K562 (cell line): ENCODE results near the gene SIGLEC11. TPM values are rescaled to one million over a fixed set of nuclear protein-coding genes. Genes with fewer than 3 reads are reported as not detected.
A peak's percentile ranks its signal among the peaks of the same experiment; 100 is the strongest.

Source experiments
- BRF1 ChIP-seq: IDR thresholded peaks from 3 replicates; pipeline ENCODE4 v1.6.1; 2011; ENCODE audit warnings: borderline replicate concordance, mild to moderate bottlenecking; ENCODE audit not compliant: insufficient read length; ENCODE audit errors: extremely low read depth
- CBFA2T2 ChIP-seq: fragments of 450-650 bp; conservative IDR thresholded peaks from 2 replicates; pipeline ENCODE4 v1.6.1; 2017; ENCODE audit warnings: mild to moderate bottlenecking
- CBFB ChIP-seq: sonication (generic); formaldehyde crosslinking; IDR thresholded peaks from 2 replicates; pipeline ENCODE4 v1.4.0; 2020; ENCODE audit warnings: mild to moderate bottlenecking, missing genetic modification reagents
- CUX1 ChIP-seq: fragments of 200-800 bp; sonication (Bioruptor generic); IDR thresholded peaks from 2 replicates; pipeline ENCODE4 v1.6.1; 2016; ENCODE audit warnings: missing genetic modification characterization, missing compliant biosample characterization
- ELK1 ChIP-seq: sonication (generic); formaldehyde crosslinking; IDR thresholded peaks from 2 replicates; pipeline ENCODE4 v1.8.1; 2022; ENCODE audit warnings: missing genetic modification reagents
- FOXA3 ChIP-seq, 2 experiments: fragments of 450-650 bp in 1 of 2; sonication (generic) in 1 of 2; formaldehyde crosslinking; IDR thresholded peaks in 1 of 2; conservative IDR thresholded peaks in 1 of 2; 2 replicates each; pipeline versions ENCODE4 v1.4.0 to v1.8.0; 2020 to 2022; ENCODE audit warnings: mild to moderate bottlenecking in 2 of 2, missing genetic modification reagents in 1 of 2
- FOXJ2 ChIP-seq: fragments of 200-800 bp; sonication (Bioruptor generic); IDR thresholded peaks from 2 replicates; pipeline ENCODE4 v1.6.1; 2016; ENCODE audit warnings: missing genetic modification characterization, missing compliant biosample characterization
- NCOA6 ChIP-seq: fragments of 450-650 bp; IDR thresholded peaks from 2 replicates; pipeline ENCODE4 v1.6.1; 2017; ENCODE audit warnings: mild to moderate bottlenecking
- REST ChIP-seq, 2 experiments: fragments of 450-650 bp; formaldehyde crosslinking in 1 of 2; IDR thresholded peaks; 2 replicates each; pipeline versions ENCODE4 v1.4.0 to v1.6.1; 2014 to 2020; ENCODE audit warnings: mild to moderate bottlenecking in 2 of 2, borderline replicate concordance in 1 of 2, low read depth in 1 of 2
- SOX6 ChIP-seq: fragments of 450-650 bp; IDR thresholded peaks from 2 replicates; pipeline ENCODE4 v1.6.1; 2014; ENCODE audit warnings: mild to moderate bottlenecking
- TCFL5 ChIP-seq: fragments of 250-450 bp; sonication (Bioruptor Pico); conservative IDR thresholded peaks from 2 replicates; pipeline ENCODE4 v1.6.1; 2021; ENCODE audit warnings: mild to moderate bottlenecking, moderate library complexity, matching md5 sums
- TRIM28 ChIP-seq: fragments of 450-650 bp; IDR thresholded peaks from 2 replicates; pipeline ENCODE4 v1.6.1; 2017
- ZBED1 ChIP-seq: IDR thresholded peaks from 2 replicates; pipeline ENCODE4 v1.6.1; 2014
- polyA plus RNA-seq, 8 experiments: library from polyadenylated mRNA; depleted of rRNA in 4 of 8; stranded (reverse) in 5 of 8; unstranded in 3 of 8; fragments of >200 nt; fragmentation: Nextera tagmentation in 2 of 8; fragmentation: Illumina TruSeq in 1 of 8; extraction: Ambion mirVana in 2 of 8; extraction: Trizol in 1 of 8; gene quantifications; 2 replicates each; pipeline versions ENCODE4 v1.2.1 to v1.2.3, GENCODE V29; 2011 to 2014; ENCODE audit warnings: inconsistent platforms in 1 of 8, missing spikeins in 1 of 8
- total RNA-seq, 7 experiments: library from RNA; depleted of rRNA in 6 of 7; stranded (reverse); fragments of >200 nt in 6 of 7; fragmentation: Illumina TruSeq in 2 of 7; extraction: Trizol in 2 of 7; gene quantifications; 2 replicates each; pipeline versions ENCODE4 v1.2.1 to v1.2.3, GENCODE V29; 2011 to 2021; ENCODE audit warnings: low replicate concordance in 1 of 7

The SIGLEC11 gene
- total and polyA plus RNA-seq, 9 of the 15 experiments (the other 6 are each of a cell fraction or from before 2014, with no cell fraction given): not detected

- TF ChIP-seq ZBED1 (no peak), TRIM28 (no peak), FOXJ2 (peak; percentile 63; the same call in 1 of the 2 replicates), ELK1 (CRISPR knock-in tag) (no peak), SOX6 (no peak; the same call in 1 of the 2 replicates), CBFB (no peak), CBFA2T2 (no peak), CUX1 (no peak), FOXA3 (CRISPR knock-in tag; conservative IDR thresholded peaks at IDR 0.05 in 1 of 2, IDR thresholded peaks at IDR 0.05 in 1 of 2) (no peak), BRF1 (no peak), NCOA6 (no peak), REST (IDR thresholded peaks at IDR 0.05; ENCODE audit: borderline replicate concordance) (no peak), REST (CRISPR knock-in tag; IDR thresholded peaks at IDR 0.05; ENCODE audit: low read depth) (peak; percentile 56), TCFL5 (CRISPR knock-in tag) (peak; percentile 59; the same call in 1 of the 2 replicates)
Measured at GRCh38 chr19:49924004-49924880, 36.7 kb downstream of the SIGLEC11 start (continued).
